ENCODE results near the gene CTNND1. TPM values are rescaled to one million over a fixed set of nuclear protein-coding genes. Genes with fewer than 3 reads are reported as not detected.
"Not testable (repeated sequence)": the region's sequence is repeated elsewhere in the genome, so short reads cannot be mapped to it uniquely, and the experiment has no call there.

CTNND1 gene
- 1 to 10 TPM; 2.4 to 4.5 TPM for total RNA-seq

DNA sequence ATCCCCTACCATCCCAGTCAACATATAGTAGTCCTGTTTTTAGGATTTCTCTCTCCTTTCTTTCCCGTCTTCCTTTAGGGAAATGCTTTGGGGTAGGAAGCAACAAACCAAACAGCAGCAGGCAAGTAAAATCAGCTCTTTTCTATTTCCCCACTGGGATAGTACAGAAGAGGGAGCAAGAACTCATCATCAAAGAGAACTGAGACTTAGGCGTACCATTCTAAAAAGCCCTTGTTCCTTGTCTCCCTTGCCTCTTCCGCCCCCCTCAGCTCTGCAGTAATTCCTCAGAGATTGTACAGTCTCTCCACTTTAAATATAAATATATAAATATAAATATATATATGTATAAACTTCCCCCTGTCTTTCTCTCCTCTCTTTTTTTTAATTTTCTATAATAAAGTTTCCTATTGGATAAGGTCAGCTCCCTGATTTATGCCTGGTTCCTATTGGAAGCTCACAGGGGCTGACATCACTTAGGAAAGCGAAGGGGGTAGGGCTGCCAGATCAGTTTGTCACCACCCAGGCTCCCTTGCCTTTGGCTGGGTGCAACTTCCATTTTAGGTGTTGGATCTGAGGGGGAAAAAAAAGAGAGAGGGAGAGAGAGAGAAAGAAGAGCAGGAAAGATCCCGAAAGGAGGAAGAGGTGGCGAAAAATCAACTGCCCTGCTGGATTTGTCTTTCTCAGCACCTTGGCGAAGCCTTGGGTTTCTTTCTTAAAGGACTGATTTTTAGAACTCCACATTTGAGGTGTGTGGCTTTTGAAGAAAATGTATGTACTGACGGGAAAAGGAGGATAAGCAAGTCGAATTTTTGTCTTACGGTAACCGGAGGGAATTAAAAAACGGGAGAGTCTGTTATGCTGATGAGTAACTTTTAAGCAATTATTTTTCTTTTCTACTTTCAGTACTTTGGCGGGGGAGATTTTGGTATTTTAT, at the start of gene CTNND1:
TSS of gene CTNND1 (plus strand) at position 502 of the 934 bp plus-strand sequence. CDS start 29,677 bp downstream, outside the sequence.
- Mint-ChIP-seq H3K9me3 (no peaks in the 10 kb centered on the region), H3K36me3 (ENCODE audit: low read depth) (no peaks in the 10 kb centered on the region), H3K27me3 (peaks cover 4% of the 10 kb centered on the region), H3K27ac (no peak within 1 kb of the TSS), H3K4me1 (no peaks in the 10 kb centered on the region), H3K4me3 (no peak within 1 kb of the TSS)
- ChIA-PET CTCF (interaction anchor here (1.2 kb wide), 1 partner anchor 39 kb away, joined by 3 read pairs; no protein-coding TSS in a partner anchor), POLR2A (no interaction called here)
- no peak for DNase-seq

DNA sequence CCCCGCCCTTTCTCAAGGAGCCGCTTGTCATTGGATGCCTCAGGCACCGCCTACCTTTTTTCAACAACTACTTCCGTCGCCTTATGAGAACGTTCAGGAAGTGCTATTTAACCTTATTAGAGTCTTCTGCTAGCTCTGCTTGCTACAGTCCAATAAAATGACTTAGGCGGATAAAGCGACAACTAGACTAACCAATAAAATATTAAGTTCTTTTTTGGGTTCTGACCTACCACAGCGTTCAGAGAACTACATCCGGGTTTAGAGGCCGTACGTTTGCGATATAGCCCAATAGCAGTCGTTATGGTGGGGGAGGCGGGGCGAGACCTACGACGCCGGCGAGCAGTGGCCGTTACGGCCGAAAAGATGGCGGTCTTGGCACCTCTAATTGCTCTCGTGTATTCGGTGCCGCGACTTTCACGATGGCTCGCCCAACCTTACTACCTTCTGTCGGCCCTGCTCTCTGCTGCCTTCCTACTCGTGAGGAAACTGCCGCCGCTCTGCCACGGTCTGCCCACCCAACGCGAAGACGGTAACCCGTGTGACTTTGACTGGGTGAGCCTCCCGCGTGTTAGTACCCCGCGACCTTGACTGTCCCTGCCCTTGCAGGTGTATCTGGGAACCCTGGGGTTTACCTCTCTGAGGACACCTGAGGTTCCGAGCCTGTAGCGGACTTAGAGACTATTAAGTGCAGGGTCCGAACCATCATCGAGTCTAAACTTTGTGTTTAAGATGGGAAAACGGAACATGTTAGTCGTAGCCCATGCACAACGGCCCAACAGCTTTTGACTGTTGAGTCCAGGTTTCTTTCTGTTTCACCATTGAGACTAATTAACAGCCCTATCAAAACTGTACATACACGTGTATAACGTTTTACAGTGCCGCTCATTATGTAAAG, 49.1 kb upstream of the CTNND1 start, which contains the start of gene TMX2:
TSS of gene TMX2 (plus strand) at position 338 of the 895 bp plus-strand sequence. CDS start at position 364, 26 bp downstream.
- peaks cover 22% of the 10 kb centered on the region for H3K36me3 Mint-ChIP-seq (ENCODE audit: low read depth)
- no peaks in the 10 kb centered on the region for H3K27me3 Mint-ChIP-seq
- ChIA-PET CTCF (interaction anchor here (0.7 to 2.0 kb wide), 5 partner anchors 87 to 158 kb away, joined by 3 to 16 read pairs (median 4); partner anchors contain the start of gene UBE2L6), POLR2A (interaction anchor here (0.6 to 6.8 kb wide), 15 partner anchors 10 to 377 kb away, joined by 3 to 54 read pairs (median 4); partner anchors contain the start of genes CLP1, SELENOH, SSRP1 and TIMM10)
- H3K4me1 Mint-ChIP-seq, result peaks cover 58% of the 10 kb centered on the region
- peak; percentile 93 for DNase-seq
- H3K9me3 Mint-ChIP-seq, result no peaks in the 10 kb centered on the region
- H3K27ac Mint-ChIP-seq, result peak within 1 kb of the TSS; percentile 90
- H3K4me3 Mint-ChIP-seq, result peak within 1 kb of the TSS; percentile 98

- Mint-ChIP-seq H3K4me1 (peaks cover 50% of the 10 kb centered on the region), H3K9me3 (no peaks in the 10 kb centered on the region), H3K4me3 (peak overlapping the region; percentile 98), H3K27me3 (no peaks in the 10 kb centered on the region), H3K36me3 (ENCODE audit: low read depth) (peaks cover 21% of the 10 kb centered on the region), H3K27ac (peak overlapping the region; percentile 2)
- ChIA-PET POLR2A (interaction anchor here (1.1 to 6.8 kb wide), 4 partner anchors 15 to 87 kb away, joined by 4 to 54 read pairs (median 5); partner anchors contain the start of gene SELENOH), CTCF (interaction anchor here (0.8 to 2.0 kb wide), 11 partner anchors 9 to 255 kb away, joined by 3 to 16 read pairs (median 3); partner anchors contain the start of genes BTBD18, SELENOH and UBE2L6)
- DNase-seq, result no peak
Measured at GRCh38 chr11:57713835-57714234, 47.8 kb upstream of the CTNND1 start.

DNA sequence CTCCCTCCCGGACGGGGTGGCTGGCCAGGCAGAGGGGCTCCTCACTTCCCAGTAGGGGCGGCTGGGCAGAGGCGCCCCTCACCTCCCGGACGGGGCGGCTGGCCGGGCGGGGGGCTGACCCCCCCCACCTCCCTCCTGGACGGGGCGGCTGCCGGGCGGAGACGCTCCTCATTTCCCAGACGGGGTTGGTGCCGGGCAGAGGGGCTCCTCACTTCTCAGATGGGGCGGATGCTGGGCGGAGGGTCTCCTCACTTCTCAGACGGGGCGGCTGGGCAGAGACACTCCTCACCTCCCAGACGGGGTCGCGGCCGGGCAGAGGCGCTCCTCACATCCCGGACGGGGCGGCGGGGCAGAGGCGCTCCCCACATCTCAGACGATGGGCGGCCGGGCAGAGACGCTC, 44.9 kb upstream of the CTNND1 start:
- DNase-seq, H3K4me3 Mint-ChIP-seq, CTCF ChIA-PET, H3K27me3 Mint-ChIP-seq, POLR2A ChIA-PET, H3K9me3 Mint-ChIP-seq, H3K27ac Mint-ChIP-seq: not testable (repeated sequence)
- Mint-ChIP-seq H3K4me1 (peaks cover 23% of the 10 kb centered on the region), H3K36me3 (ENCODE audit: low read depth) (peaks cover 27% of the 10 kb centered on the region)

DNA sequence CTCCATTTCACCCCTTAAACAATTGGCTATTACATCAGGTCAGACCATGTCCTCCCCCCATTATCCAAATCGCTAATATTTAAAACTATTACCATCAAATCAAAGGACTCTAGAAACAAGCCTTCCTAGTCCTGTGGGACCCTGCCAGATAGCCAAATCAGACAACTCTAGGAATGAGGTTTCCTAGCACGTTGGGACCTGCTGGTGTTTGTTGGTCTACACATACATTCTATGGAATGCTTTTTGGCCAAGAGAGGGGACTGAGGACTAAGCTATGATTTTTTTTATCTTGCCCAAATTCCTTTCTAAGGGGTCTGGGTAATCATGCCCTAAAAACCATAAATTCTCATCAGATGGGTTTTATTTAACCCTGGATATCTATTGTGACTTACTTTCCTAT, 34.4 kb upstream of the CTNND1 start:
- H3K36me3 Mint-ChIP-seq (ENCODE audit: low read depth), result peaks cover 2% of the 10 kb centered on the region
- DNase-seq, result no peak

GRCh38 chr11:57728829-57729228, 32.8 kb upstream of the CTNND1 start:
- ChIA-PET POLR2A (interaction anchor here (0.6 to 3.5 kb wide), 3 partner anchors 12 to 43 kb away, joined by 3 to 15 read pairs (median 4); partner anchors contain the start of gene SELENOH), CTCF (interaction anchor here (1.3 to 2.7 kb wide), 2 partner anchors 14 to 72 kb away, joined by 4 to 14 read pairs; no protein-coding TSS in a partner anchor)
- H3K9me3 Mint-ChIP-seq, result no peaks in the 10 kb centered on the region
- peaks cover 8% of the 10 kb centered on the region for H3K4me1 Mint-ChIP-seq
- H3K27me3 Mint-ChIP-seq, result no peaks in the 10 kb centered on the region
- no peak overlapping the region for H3K27ac Mint-ChIP-seq
- H3K4me3 Mint-ChIP-seq, result no peak overlapping the region
- DNase-seq, result no peak
- peaks cover 2% of the 10 kb centered on the region for H3K36me3 Mint-ChIP-seq (ENCODE audit: low read depth)

More for the DNA sequence above, 34.4 kb upstream of the CTNND1 start:
- H3K4me1 Mint-ChIP-seq, result peaks cover 8% of the 10 kb centered on the region
- POLR2A ChIA-PET, result interaction anchor here (3.5 kb wide), 1 partner anchor 14 kb away, joined by 15 read pairs; the partner anchor contains the start of gene SELENOH
- no peaks in the 10 kb centered on the region for H3K27me3 Mint-ChIP-seq
- H3K27ac Mint-ChIP-seq, result no peak overlapping the region
- CTCF ChIA-PET, result interaction anchor here (2.7 kb wide), 1 partner anchor 74 kb away, joined by 14 read pairs; no protein-coding TSS in a partner anchor
- H3K9me3 Mint-ChIP-seq, result no peaks in the 10 kb centered on the region
- H3K4me3 Mint-ChIP-seq, result no peak overlapping the region

DNA sequence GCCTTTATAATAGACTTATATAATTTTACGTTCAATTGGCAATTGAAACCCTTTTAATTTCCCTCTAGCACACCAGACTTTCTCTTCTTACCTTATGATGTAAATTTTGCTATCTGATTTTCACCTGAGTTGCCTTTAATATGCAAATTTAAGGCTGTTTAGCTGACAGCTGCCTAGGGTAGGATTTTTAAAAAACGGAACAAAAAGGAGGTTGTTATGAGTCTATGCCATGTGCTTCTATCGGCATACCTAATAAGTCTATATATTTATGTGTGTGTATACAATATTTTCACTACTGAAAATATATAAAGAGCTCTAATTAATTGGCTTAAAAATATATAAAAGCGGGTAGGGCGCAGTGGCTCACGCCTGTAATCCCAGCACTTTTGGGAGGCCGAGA, 32.1 kb upstream of the CTNND1 start:
- DNase-seq, result no peak
- ChIA-PET CTCF (interaction anchor here (0.6 to 2.7 kb wide), 3 partner anchors 15 to 71 kb away, joined by 3 to 14 read pairs (median 4); no protein-coding TSS in a partner anchor), POLR2A (interaction anchor here (1.6 to 3.5 kb wide), 2 partner anchors 11 to 18 kb away, joined by 3 to 15 read pairs; partner anchors contain the start of gene SELENOH)
- Mint-ChIP-seq H3K4me3 (no peak overlapping the region), H3K9me3 (no peaks in the 10 kb centered on the region), H3K27me3 (no peaks in the 10 kb centered on the region), H3K27ac (no peak overlapping the region), H3K4me1 (peaks cover 10% of the 10 kb centered on the region), H3K36me3 (ENCODE audit: low read depth) (peaks cover 2% of the 10 kb centered on the region)

DNA sequence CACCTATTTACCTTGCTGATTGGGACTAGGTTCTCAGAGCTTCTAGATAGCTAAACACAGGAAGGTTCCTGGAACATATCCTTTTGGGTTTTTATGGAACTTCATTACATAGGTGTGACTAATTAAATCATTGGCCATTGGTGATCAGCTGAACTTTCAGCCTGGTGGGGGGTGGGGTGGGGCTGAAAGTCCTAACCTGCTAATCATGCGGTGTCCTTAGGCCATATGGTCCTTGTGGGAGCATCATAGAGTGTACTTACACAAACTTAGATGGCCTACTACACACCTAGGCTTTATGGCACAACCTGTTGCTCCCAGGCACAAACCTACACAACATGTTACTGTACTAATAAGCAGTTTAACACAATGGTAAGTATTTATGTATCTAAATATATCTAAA, 28.9 kb upstream of the CTNND1 start:
- ChIA-PET POLR2A (interaction anchor here (0.6 to 1.7 kb wide), 2 partner anchors 9 to 59 kb away, joined by 3 to 9 read pairs; no protein-coding TSS in a partner anchor), CTCF (no interaction called here)
- no peak overlapping the region for H3K4me3 Mint-ChIP-seq
- peaks cover 19% of the 10 kb centered on the region for H3K4me1 Mint-ChIP-seq
- peaks cover 9% of the 10 kb centered on the region for H3K36me3 Mint-ChIP-seq (ENCODE audit: low read depth)
- no peaks in the 10 kb centered on the region for H3K27me3 Mint-ChIP-seq
- no peaks in the 10 kb centered on the region for H3K9me3 Mint-ChIP-seq
- no peak overlapping the region for H3K27ac Mint-ChIP-seq
- no peak for DNase-seq

- Mint-ChIP-seq H3K36me3 (ENCODE audit: low read depth) (peaks cover 27% of the 10 kb centered on the region), H3K9me3 (no peaks in the 10 kb centered on the region), H3K27me3 (no peaks in the 10 kb centered on the region), H3K4me1 (peaks cover 19% of the 10 kb centered on the region), H3K4me3 (no peak overlapping the region), H3K27ac (peak overlapping the region; percentile 17)
- ChIA-PET POLR2A (interaction anchor here (1.0 to 1.2 kb wide), 2 partner anchors 26 to 68 kb away, joined by 3 to 4 read pairs; no protein-coding TSS in a partner anchor), CTCF (interaction anchor here (1.1 to 1.4 kb wide), 4 partner anchors 21 to 243 kb away, joined by 3 to 5 read pairs (median 4); no protein-coding TSS in a partner anchor)
- no peak for DNase-seq
Measured at GRCh38 chr11:57735619-57736298, 25.8 kb upstream of the CTNND1 start.

GRCh38 chr11:57741132-57742086, 20.2 kb upstream of the CTNND1 start, which contains the start of gene SELENOH:
Gene SELENOH (plus strand): TSS chr11:57741491. CDS start chr11:57741596, 105 bp downstream.
- DNase-seq, result peak; percentile 96
- Mint-ChIP-seq H3K9me3 (no peaks in the 10 kb centered on the region), H3K4me1 (peaks cover 26% of the 10 kb centered on the region), H3K36me3 (ENCODE audit: low read depth) (peaks cover 62% of the 10 kb centered on the region), H3K4me3 (peak within 1 kb of the TSS; percentile 98), H3K27me3 (no peaks in the 10 kb centered on the region), H3K27ac (peak within 1 kb of the TSS; percentile 95)
- ChIA-PET CTCF (interaction anchor here (0.6 to 4.1 kb wide), 7 partner anchors 10 to 174 kb away, joined by 3 to 35 read pairs (median 4); partner anchors contain the start of genes BTBD18 and UBE2L6), POLR2A (interaction anchor here (0.7 to 3.1 kb wide), 30 partner anchors 10 to 1403 kb away, joined by 3 to 54 read pairs (median 4); partner anchors contain the start of genes BTBD18, CLP1, FAM111B and MED19)

All from activated CD4-positive, alpha-beta memory T cell treated with anti-CD3 and anti-CD28 coated beads, Interleukin-2, amount 10 ng/mL, durations not matched to agents 7 days and 5 days (primary cell).